RWPE2 (cell line): Measurements from ENCODE around the gene CR1.

Experiments used
- ATAC-seq: fragments of 200-7000 bp; cut with Tn5 transposase; 3 replicates; pipeline ENCODE4 v1.9.1; 2021; ENCODE audit warnings: low read depth
- DNase-seq: peaks from one replicate; pipeline ENCODE4 v3.0.0-alpha.2; 2020; ENCODE audit warnings: low spot score
- H3K27ac ChIP-seq: fragments of 450-650 bp; 2 replicates; pipeline ENCODE4 v1.5.1; 2017; ENCODE audit warnings: mild to moderate bottlenecking; ENCODE audit not compliant: poor library complexity, severe bottlenecking
- H3K27me3 ChIP-seq: fragments of 250-450 bp; sonication (Bioruptor Pico); 2 replicates; pipeline ENCODE4 v1.5.1; 2021; ENCODE audit warnings: mild to moderate bottlenecking, moderate library complexity; ENCODE audit not compliant: insufficient read depth, poor library complexity, severe bottlenecking
- H3K36me3 ChIP-seq: fragments of 250-450 bp; sonication (Bioruptor Pico); 2 replicates; pipeline ENCODE4 v1.5.1; 2020; ENCODE audit warnings: low read depth, mild to moderate bottlenecking, moderate library complexity
- H3K4me1 ChIP-seq: fragments of 250-450 bp; sonication (Bioruptor Pico); 2 replicates; pipeline ENCODE4 v1.5.1; 2021; ENCODE audit warnings: mild to moderate bottlenecking, moderate library complexity; ENCODE audit not compliant: insufficient read depth, poor library complexity, severe bottlenecking
- H3K4me3 ChIP-seq: fragments of 250-450 bp; sonication (Bioruptor Pico); 2 replicates; pipeline ENCODE4 v1.5.1; 2021; ENCODE audit warnings: mild to moderate bottlenecking, moderate library complexity; ENCODE audit not compliant: severe bottlenecking
- H3K9me3 ChIP-seq: fragments of 250-450 bp; sonication (Bioruptor Pico); 2 replicates; pipeline ENCODE4 v1.5.1; 2021; ENCODE audit warnings: mild to moderate bottlenecking, moderate library complexity; ENCODE audit not compliant: severe bottlenecking
- TF ChIP-seq, protein P1 (sequence below): fragments of 450-650 bp; IDR thresholded peaks from one replicate; pipeline ENCODE4 v1.5.1; 2017; ENCODE audit warnings: mild to moderate bottlenecking, moderate library complexity; ENCODE audit not compliant: poor library complexity, severe bottlenecking

Gene CR1

DNA sequence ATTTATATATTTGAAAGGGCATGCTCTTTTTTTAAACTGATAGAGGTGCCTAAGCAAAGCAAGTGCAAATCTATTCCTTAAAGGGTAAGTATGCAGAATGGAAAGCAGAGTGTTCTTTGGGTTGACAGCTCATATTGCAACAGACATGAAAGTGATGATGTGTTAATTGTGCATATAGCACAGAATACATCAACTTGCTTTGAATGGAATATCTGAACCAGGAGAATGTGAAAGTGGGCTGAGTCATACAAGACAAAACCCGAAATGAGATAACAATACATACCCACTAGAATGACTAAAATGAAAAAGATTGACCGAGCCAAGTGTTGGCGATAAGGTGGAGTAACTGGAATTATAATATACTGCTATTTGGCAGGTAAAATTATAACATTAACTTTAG, 4.3 kb downstream of the CR1 start:
- no peak for ATAC-seq

DNA sequence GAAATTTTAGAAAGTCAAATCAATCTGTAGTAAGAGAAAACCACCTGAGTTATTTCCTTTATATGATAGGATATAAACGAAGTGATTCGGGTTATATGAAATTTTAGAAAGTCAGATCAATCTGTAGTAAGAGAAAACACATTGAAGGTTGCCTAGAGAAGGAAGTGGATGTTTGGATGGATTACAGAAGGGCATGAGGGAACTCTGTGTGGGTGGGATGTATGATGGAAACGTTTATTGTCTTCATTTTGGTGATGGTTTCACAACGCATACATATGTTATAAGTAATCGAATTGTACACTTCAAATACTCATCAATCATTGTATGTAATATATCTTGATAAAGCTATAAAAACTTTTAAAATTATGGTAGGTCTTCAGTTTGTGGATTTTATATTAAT, 5.1 kb downstream of the CR1 start:
- no peak overlapping the region for H3K27ac ChIP-seq
- H3K27me3 ChIP-seq, result peaks cover 66% of the 10 kb centered on the region
- TF ChIP-seq, protein P1, sequence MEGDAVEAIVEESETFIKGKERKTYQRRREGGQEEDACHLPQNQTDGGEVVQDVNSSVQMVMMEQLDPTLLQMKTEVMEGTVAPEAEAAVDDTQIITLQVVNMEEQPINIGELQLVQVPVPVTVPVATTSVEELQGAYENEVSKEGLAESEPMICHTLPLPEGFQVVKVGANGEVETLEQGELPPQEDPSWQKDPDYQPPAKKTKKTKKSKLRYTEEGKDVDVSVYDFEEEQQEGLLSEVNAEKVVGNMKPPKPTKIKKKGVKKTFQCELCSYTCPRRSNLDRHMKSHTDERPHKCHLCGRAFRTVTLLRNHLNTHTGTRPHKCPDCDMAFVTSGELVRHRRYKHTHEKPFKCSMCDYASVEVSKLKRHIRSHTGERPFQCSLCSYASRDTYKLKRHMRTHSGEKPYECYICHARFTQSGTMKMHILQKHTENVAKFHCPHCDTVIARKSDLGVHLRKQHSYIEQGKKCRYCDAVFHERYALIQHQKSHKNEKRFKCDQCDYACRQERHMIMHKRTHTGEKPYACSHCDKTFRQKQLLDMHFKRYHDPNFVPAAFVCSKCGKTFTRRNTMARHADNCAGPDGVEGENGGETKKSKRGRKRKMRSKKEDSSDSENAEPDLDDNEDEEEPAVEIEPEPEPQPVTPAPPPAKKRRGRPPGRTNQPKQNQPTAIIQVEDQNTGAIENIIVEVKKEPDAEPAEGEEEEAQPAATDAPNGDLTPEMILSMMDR, result no peak
- no peaks in the 10 kb centered on the region for H3K9me3 ChIP-seq
- ATAC-seq (no peak), DNase-seq (no peak)
- no peaks in the 10 kb centered on the region for H3K36me3 ChIP-seq
- H3K4me1 ChIP-seq, result no peaks in the 10 kb centered on the region
- no peak overlapping the region for H3K4me3 ChIP-seq

More for the DNA sequence above, 4.3 kb downstream of the CR1 start:
- Histone ChIP-seq H3K27me3 (peaks cover 74% of the 10 kb centered on the region), H3K9me3 (no peaks in the 10 kb centered on the region), H3K4me3 (no peak overlapping the region), H3K27ac (no peak overlapping the region), H3K36me3 (no peaks in the 10 kb centered on the region), H3K4me1 (no peaks in the 10 kb centered on the region)
- DNase-seq, result no peak
- TF ChIP-seq, protein P1, result no peak

DNA sequence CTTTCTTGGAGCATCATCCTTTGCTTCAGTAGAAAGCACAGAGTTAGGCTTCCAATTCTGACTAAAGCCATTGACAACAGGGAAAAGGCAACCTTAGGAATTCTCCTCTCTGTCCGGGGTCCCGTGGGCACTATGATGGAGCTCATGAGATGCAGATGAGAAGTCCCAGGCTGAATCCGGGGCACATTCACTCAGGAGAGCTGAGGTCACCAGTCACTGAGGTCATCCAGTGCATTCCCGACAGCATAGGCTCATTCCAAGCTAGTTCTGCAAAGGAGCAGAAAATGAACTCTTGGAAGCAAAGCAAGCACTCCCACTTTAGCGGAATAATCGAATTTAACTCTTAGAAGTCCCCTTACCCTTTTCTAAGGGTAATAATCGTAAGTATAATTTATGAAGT, 6.8 kb downstream of the CR1 start:
- no peak overlapping the region for H3K4me3 ChIP-seq
- TF ChIP-seq, protein P1, result no peak
- no peak overlapping the region for H3K27ac ChIP-seq
- H3K4me1 ChIP-seq, result no peaks in the 10 kb centered on the region
- H3K9me3 ChIP-seq, result no peaks in the 10 kb centered on the region
- H3K27me3 ChIP-seq, result peaks cover 50% of the 10 kb centered on the region
- ATAC-seq (no peak), DNase-seq (no peak)
- H3K36me3 ChIP-seq, result no peaks in the 10 kb centered on the region

DNA sequence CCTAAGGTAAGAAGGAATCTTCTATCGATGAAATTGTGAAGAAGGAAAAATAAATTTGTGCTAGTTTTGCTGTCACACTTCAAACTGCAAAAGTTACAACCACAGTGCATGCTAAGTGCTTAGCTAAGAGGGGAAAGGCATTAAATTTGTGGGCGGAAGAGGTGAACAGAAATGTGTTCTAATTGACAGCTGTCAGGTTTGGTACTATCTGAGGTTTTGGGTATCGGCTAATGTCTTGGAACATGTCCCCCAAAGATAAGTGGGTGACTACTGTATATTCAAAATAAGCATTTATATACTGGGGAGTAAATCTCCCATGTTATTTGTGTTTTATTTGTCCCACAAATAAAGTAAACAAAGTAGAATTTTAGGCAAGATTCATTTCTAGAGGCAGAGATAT, 8.0 kb downstream of the CR1 start:
- no peaks in the 10 kb centered on the region for H3K36me3 ChIP-seq
- DNase-seq, result no peak
- no peaks in the 10 kb centered on the region for H3K4me1 ChIP-seq
- no peak overlapping the region for H3K27ac ChIP-seq
- no peaks in the 10 kb centered on the region for H3K9me3 ChIP-seq
- H3K4me3 ChIP-seq, result no peak overlapping the region
- TF ChIP-seq, protein P1, result no peak
- no peak for ATAC-seq
- peaks cover 40% of the 10 kb centered on the region for H3K27me3 ChIP-seq

DNA sequence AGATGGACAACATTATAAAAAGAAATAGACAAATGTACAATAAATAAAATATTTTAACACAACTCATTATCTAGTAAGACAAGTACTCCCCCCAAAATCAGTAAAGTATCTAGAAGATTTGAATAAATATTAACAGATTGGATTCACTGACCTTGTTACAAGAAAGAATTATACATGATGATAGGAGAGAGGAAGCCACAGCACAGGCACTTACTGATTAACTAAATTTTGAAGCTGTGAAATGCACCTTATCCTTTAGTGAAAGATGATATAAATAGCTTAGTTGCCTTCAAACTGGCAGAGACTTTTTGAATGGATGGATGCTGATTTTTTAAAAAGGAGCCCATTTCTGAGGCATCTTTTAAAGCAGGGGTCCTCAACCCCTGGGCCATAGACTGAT, 8.5 kb downstream of the CR1 start:
- no peak overlapping the region for H3K4me3 ChIP-seq
- DNase-seq (no peak), ATAC-seq (no peak)
- H3K9me3 ChIP-seq, result no peaks in the 10 kb centered on the region
- H3K27me3 ChIP-seq, result peaks cover 35% of the 10 kb centered on the region
- TF ChIP-seq, protein P1, result no peak
- H3K36me3 ChIP-seq, result no peaks in the 10 kb centered on the region
- H3K4me1 ChIP-seq, result no peaks in the 10 kb centered on the region
- no peak overlapping the region for H3K27ac ChIP-seq
